Ishikawa (cell line): ENCODE results near the gene ASXL1.

Source experiments
- CEBPB ChIP-seq: IDR thresholded peaks from 2 replicates; pipeline ENCODE4 v1.6.1; 2012
- CREB1 ChIP-seq: IDR thresholded peaks from 2 replicates; pipeline ENCODE4 v1.6.1; 2012; ENCODE audit warnings: low read depth
- EP300 ChIP-seq: IDR thresholded peaks from 2 replicates; pipeline ENCODE4 v1.6.1; 2012; ENCODE audit warnings: borderline replicate concordance
- NFIC ChIP-seq: IDR thresholded peaks from 2 replicates; pipeline ENCODE4 v1.6.1; 2012
- TAF1 ChIP-seq: IDR thresholded peaks from 2 replicates; pipeline ENCODE4 v1.6.1; 2012; ENCODE audit warnings: low read depth, mild to moderate bottlenecking
- ZBTB7A ChIP-seq: IDR thresholded peaks from 2 replicates; pipeline ENCODE4 v1.6.1; 2012; ENCODE audit warnings: low read depth
- TF ChIP-seq, protein P1 (sequence below): IDR thresholded peaks from 2 replicates; pipeline ENCODE4 v1.6.1; 2012; ENCODE audit warnings: low read depth, mild to moderate bottlenecking
- TF ChIP-seq, protein P2 (sequence below): IDR thresholded peaks from 2 replicates; pipeline ENCODE4 v1.6.1; 2012

DNA sequence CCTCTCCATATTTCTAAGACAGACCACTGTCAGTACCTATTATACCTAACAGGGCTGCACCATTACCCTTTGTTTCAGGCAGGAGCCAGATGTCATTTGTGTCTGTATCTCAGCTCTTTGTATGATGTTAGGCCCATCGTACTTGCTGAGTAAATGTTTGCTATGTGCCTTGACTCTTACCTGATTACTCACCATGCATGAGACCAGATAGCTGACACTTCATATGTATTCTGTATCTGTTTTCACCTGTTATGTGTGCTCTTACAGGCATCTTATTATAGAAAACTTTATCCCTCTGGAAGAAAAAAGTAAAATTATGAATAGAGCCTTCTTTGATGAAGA, 31.7 kb upstream of the ASXL1 start:
- TF ChIP-seq EP300 (no peak), CEBPB (no peak), ZBTB7A (no peak), TAF1 (no peak), NFIC (no peak), CREB1 (no peak)
- TF ChIP-seq, protein P1, sequence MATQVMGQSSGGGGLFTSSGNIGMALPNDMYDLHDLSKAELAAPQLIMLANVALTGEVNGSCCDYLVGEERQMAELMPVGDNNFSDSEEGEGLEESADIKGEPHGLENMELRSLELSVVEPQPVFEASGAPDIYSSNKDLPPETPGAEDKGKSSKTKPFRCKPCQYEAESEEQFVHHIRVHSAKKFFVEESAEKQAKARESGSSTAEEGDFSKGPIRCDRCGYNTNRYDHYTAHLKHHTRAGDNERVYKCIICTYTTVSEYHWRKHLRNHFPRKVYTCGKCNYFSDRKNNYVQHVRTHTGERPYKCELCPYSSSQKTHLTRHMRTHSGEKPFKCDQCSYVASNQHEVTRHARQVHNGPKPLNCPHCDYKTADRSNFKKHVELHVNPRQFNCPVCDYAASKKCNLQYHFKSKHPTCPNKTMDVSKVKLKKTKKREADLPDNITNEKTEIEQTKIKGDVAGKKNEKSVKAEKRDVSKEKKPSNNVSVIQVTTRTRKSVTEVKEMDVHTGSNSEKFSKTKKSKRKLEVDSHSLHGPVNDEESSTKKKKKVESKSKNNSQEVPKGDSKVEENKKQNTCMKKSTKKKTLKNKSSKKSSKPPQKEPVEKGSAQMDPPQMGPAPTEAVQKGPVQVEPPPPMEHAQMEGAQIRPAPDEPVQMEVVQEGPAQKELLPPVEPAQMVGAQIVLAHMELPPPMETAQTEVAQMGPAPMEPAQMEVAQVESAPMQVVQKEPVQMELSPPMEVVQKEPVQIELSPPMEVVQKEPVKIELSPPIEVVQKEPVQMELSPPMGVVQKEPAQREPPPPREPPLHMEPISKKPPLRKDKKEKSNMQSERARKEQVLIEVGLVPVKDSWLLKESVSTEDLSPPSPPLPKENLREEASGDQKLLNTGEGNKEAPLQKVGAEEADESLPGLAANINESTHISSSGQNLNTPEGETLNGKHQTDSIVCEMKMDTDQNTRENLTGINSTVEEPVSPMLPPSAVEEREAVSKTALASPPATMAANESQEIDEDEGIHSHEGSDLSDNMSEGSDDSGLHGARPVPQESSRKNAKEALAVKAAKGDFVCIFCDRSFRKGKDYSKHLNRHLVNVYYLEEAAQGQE = no peak
- TF ChIP-seq, protein P2, sequence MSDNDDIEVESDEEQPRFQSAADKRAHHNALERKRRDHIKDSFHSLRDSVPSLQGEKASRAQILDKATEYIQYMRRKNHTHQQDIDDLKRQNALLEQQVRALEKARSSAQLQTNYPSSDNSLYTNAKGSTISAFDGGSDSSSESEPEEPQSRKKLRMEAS = no peak
